ENCODE data around the gene PSMG4.

Gene PSMG4

DNA sequence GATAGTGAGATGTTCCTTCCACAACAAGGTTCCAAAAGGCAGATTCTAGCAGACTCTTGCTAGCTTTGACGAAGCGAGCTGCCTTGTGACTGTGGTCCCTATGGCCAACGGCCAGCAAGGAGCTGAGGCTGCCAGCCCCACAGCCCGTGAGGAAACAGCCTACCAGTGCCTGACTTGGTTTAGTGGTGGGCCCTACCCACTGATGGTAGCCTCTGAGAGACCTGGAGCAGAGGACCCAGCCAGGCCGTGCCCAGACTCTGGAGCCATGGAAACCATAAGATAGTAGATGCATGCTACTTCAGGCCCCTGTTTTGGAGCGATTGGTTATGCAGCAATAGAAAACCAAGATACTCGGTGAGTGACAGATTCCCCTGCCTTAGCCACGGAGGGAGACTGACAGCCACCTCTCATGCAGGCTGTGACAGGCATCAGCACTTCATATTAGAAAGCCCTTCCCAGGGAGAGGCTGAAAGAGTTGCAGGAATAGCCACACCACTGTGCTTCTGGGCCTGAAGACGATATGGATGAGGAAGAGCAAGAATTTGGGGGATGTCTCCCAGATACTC is 19.2 kb downstream of the PSMG4 start:
- no peak for DNase-seq

DNA sequence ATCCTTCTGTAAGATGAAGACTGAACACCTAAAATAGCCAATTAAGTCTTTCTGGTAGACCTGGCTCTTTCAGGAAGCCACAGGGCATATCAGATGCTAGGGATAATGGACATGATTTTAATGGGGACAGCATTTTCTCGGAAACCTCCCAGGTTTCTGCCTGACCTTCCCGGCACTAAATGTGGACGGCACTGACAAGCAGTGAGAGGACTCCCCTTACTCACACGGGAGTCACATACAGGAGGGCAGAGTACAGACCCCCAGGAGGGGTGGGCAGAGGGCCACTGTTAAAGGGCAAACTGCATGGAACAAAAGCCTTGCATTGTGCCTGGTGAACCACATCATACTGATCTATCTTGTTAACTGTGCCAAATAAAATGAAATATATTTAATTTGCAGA is 19.9 kb downstream of the PSMG4 start:
- no peak for DNase-seq

DNA sequence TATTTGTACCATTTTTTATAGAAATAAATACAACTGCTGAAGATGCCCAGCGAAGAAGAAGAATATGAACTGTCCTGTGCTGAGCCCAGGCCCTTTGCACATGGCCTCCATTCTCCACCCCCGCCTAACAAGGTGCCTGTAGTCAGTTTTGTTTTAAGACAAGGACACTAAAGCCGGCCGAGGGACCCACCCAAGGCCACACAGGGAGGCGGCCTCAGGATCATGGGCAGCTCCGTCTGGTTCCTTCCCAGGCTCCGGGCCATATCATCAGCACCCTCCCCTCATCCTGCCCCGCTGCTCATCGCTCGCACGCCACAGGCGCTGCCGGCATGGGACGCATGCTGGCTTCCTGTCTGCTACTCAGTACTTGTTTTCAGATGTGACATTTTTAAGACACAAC is 21.3 kb downstream of the PSMG4 start:
- no peak for DNase-seq

DNA sequence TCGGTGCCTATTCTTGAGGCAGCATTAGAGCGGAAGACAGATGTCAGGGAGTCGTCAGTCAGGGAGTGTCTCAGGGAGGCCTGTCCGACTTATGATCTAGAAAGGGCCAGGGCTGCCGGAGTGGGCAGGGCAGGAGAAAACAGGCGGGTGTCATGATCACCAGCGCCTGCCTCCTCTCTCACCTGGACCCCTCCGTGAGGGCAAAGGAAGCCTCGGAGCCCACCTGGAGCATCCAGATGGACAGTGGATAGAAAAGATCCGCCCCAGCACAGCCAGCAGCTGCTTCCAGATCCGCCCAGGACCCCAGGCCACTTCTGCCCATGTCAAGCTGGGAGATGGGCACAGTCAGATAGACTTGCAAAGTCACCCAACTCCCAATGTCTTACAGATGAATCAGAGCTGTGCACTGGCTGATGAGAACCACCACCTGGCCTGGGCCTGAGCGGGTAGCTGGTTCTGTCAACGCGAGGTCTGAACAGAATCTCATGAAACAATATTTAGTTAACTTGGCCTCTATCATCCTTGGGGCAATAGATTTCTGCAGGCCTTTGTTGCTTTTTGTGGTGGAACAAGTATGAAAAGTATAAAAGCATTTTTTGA is 22.2 kb downstream of the PSMG4 start:
- DNase-seq = no peak

DNA sequence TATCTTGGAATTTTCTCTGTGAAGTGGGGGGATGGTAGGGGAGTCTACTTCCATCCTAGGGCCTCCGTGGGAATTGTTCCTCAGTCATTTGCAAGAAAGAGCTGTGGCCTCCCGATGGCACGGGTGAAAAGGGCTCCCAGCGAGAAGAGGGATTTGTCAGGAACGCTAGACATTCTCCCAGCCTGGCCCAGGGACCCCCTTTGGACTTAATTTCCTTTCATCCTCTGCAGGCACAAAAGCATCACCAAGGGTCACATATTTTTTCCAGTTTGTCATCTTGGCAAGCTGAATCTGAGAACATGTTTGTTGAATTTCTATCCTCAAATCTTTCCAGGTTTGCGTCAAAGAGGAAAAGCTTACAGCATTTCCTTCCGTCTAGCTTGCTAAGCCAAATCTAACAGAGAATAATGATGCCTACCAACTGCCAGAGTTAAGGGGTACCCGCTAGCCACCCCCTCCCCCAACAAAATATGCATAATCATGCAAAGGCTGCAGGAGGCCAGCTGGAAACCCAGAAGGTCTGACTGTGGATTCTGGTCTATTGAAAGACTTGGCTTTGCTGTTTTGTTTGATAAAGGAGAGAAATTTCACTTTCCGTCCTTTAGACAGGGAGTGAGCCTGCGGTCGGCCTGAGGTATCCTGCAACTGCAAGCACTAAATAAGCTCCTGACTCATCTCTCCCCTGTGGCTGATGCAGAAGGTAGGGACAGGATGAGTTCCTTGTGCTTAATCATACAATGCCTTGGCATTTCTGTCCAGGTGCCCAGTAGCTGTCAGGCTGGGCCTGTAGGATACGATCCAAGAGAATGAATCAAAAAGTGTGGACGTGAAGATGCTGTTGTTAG is 23.1 kb downstream of the PSMG4 start:
- DNase-seq = no peak

DNA sequence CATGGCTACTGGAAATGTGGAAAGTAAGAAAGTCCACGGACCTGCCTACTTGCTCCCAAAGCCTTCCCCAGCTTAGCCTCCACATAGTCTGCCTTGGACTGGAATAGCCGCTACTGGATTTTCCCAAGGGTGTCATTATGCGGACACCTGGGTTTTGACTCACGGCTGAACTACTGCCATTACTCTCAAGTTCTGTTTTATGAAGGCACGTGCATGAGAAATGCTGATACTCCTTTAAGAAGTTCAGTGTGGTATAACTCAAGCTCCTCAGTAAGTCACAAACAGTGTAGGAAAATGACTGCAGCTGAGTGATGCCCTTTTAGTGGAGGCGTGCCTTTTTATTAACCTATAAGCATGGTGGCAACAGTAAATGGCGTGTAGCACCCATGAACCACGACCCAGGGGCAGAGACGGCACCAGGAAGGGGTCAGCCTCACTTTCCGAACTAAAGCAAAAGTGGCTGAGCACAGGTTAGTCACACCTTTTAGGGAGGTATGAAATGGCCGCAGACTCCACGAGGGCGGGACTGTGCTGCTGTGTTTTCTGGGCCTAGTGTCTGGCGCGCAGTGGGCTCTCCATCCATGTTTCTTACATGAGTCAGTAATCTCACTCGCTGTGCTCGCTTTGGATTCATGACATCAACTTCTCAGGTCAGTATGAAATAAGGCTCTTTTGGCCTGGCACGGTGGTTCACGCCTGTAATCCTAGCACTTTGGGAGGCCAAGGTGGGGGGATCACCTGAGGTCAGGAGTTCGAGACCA is 23.9 kb downstream of the PSMG4 start:
- DNase-seq = no peak

DNA sequence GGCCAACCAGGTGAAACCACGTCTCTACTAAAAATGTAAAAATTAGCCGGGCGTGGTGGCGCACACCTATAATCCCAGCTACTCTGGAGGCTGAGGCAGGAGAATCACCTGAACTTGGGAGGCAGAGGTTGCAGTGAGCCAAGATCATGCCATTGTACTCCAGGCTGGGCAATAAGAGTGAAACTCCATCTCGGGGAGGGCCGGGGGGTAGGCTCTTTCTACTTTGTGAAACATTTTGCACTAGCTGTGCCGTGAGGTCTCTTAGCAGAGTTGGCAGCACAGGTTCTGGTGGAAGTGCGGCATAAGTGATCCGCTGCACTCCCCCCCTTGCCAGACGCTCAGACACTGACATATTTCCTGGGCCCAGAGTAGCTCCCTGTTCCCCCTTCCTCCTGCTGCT is 24.5 kb downstream of the PSMG4 start:
- DNase-seq = no peak

DNA sequence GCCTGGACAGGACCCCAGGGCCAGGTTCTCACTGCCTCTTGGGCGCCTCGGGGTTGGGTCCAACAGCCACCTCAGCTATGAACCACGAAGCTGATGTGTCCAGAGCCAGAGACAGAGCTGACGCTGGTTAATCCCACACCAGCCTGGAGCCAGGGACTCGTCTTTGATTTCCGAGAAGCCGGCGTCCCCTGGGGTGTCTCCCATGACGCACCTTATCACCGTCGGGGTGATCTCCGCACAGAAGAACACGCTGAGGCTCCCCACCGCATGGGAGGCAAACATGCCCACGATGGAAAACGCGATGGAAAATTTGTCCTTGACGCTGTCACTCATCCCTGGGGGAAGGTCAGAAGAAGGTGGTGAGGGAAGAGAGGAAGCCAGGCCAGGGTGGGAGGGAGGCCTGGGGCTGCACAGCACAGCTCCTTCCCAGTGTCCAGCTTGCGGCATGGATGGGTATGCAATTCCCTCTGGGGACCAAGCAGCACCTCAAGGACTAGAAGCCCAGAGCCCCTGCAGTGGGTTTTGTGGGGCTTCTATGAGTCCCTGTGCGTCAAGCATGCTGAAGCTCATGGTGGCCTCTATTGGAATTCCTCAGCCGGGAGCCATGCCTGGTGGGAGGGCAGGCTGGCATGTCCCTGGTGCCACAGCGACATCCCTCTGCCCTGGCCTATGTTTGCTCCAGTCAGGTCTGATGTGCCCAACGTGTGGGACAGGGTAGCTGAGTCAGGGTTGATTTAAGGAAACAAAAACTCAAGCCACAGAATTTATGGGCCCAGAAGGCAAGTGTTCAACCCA is 25.1 kb downstream of the PSMG4 start:
- no peak for DNase-seq

DNA sequence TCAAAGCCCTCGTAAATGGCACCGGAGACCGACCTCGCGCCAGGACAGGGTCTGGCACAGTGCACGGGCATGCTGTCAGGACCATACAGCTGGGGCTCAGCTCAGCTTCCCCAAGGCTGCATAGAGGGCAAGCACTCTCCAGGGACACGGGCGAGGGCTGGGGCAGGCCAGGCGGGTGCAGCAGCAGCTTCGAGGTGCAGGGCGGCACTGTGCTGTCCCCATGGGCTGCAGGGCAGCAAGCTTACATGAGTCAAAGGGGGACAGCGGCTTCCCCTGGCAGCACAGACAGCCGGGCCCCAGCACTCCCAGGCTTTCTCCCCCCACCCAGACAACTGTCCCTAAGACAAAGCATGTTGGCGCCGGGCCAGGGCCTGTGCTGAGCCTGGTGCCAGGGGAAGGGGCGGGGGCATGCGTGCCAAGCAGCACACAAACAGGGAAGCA is 25.7 kb downstream of the PSMG4 start:
- no peak for DNase-seq

DNA sequence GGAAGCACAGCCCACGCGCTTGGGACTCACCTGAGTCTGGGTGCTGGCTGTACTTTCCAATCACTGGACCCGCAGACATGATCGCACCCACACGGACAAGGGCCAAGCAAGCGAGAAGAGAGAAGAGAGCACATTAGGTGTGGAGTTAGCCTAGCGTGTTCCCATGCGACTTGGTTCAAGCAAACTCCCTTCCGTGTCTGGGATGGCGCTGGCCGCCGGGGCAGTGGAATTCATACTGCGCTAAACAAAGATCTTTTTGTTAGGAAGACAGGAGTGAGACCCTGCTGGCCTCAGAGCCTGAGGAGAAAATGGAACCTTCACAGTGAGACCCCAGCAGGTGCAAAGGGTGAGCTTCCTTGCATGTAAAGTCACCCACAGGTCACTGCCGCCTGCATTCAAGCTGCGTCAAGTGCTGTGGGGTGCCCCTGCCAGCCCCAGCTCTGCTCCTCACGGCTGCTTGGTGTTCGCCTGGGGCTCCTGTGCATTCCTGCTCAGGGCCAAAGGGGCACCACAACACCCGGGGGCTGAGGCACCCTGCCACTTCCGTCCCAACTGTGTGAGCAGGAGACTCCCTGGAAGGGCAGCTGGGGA is 26.4 kb downstream of the PSMG4 start:
- DNase-seq = no peak

DNA sequence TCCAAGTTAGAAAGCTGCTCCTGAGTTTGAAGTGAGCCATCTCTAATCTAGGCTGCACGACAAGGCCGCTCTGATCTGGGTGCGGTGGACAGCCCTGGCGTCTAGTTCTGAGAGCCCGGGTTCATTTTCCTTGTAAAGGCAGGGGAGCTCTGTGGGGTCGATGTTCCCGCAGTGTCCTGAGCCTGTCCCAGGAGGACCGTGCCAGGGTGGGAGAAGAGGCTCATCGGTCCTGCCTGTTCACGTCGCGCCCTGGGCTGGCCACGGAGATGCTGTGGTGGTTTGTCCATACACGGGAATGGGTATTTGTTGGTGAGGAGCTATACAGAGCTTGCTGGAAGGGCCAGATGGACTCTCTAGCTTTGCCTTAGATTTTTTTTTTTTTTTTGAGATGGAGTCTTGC is 27.0 kb downstream of the PSMG4 start:
- no peak for DNase-seq

DNA sequence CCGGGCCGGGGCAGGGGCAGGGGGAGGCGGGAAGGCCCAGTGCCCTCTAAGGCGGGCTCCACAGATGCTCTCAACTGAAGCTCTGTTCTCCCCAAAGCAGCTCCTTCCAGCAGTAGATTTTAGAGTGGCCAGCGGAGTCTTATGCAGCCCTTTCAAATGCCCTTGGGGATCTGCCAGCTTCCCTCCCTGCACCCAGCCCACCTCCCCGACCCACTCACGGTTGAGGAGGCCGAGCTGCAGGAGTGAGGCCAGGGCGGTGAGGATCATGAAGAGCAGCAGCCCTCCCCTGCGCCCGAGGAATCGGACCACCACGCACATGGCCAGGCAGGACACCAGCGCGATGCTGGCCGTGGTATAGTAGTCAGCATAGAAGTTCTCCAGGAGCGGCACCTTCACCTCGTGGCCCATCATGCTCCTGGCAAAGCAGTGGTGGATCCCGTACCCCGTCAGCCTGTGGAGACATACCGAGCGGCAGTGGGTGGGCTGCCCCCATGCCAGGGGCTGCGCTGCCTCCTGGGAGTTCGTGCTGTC is 28.0 kb downstream of the PSMG4 start:
- no peak for DNase-seq

DNA sequence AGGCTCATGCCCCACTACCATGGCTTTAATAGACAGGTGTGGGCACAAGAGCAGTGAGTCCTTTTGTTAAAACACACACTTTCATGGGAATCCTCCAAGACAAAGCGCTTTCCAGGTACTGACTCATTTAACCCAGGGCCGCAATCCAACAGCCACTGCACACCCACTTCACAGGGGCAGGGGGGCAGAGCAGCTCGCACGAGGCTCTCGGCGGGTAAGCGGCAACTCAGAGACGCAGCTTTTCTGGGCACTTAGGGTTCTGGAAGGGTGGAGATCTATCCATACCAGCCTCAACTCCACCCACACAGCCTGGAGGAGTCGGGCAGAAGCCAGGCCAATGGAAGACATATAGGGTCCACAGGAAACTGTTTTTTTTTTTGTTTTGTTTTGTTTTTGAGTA is 28.6 kb downstream of the PSMG4 start:
- DNase-seq = no peak

DNA sequence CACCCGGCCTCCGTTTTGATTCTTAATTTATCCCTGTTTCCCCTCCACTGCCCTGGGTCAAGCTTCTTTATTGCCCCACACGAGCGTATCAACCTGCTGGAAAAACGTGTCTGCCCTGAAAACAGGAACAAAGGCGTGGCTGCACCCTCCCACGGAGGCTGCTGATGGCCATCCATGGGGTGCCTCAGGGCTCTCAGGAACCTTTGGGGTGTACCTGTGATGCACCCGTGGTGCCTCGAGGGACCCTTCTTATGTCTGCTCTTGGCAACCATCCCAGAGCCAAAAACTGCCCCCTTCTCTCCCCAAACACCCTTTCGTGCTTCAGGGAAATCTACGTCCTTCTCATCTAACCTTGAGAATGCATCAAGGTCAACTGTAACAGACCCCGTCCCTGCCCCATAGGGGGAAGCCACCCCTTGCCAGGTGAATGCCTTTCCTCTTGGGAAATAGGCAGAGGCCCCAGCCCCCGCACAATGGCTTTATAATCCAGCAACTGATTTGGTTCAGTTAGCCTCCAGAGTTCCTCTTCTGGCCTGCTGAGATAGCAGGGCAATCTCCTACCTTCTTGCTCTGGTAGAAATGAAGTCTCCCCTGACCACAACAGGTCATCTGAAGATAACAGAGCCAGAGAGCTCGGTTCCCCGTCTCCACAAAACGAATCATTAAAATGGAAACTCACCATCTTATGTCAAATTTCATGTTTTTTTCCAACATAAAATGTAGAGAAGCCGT is 29.4 kb downstream of the PSMG4 start:
- no peak for DNase-seq

DNA sequence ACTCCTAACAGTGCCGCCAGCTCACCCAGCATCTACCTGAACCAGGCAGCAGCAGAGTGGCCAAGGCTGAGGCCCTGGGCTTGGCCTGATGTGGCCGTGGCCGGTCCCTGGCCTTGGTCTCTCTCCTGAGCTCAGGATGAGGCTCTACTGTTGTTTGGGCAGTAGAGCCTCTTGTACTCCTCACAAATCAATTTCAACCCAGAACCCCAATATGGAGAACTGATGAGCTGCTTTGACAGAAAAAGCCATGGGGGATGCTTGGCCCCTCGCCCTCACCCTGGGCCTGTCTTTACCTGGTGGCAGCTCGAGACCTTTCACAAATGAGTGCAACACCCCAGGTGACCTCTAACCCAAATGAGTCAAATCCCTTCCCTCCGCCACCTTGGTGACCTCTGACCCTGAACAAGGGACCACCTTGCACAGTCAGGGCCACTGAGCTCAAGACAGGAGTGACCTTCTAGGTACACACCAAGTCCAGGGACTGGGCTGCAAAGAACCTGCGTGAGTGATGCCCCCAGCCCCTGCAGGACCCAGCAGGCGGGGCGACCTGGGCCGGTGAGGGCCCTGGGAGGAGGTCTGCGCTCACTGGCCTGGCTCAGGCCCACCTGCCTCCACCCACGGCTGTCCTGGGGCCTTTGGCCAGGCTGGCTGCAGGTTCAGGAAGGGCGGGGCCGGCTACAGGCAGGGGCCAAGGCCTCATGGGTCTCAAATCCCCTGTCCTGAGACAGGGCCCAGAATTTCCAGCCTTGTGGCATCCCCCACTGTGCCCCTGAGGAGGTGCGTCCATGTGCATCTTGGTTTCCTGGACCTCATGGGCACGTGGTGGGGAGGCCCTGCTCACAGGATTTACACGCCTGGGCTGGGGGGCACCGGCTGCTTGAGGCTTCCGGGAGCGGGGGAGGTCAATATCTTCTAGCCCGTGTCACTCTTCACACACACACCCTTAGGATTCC is 30.2 kb downstream of the PSMG4 start:
- DNase-seq = no peak

DNA sequence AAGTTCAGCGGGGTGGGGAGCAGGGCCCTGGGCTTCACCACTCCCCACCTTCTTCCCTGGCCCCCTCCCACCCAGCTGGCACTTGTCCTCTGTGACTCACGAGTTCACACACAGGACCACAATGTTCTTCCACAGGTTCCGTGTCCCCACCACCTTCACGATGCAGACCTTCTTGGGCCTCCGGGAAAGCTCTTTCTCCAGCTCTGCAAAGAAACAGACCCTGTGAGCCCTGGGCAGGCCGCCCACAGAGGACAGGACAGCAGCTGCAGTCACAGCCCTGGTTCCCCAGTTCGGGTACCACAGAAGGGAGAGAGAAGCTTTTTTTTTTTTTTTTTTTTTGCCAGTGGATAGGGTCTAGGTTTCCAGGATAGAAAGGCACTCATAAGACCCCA is 30.9 kb downstream of the PSMG4 start:
- DNase-seq = no peak

DNA sequence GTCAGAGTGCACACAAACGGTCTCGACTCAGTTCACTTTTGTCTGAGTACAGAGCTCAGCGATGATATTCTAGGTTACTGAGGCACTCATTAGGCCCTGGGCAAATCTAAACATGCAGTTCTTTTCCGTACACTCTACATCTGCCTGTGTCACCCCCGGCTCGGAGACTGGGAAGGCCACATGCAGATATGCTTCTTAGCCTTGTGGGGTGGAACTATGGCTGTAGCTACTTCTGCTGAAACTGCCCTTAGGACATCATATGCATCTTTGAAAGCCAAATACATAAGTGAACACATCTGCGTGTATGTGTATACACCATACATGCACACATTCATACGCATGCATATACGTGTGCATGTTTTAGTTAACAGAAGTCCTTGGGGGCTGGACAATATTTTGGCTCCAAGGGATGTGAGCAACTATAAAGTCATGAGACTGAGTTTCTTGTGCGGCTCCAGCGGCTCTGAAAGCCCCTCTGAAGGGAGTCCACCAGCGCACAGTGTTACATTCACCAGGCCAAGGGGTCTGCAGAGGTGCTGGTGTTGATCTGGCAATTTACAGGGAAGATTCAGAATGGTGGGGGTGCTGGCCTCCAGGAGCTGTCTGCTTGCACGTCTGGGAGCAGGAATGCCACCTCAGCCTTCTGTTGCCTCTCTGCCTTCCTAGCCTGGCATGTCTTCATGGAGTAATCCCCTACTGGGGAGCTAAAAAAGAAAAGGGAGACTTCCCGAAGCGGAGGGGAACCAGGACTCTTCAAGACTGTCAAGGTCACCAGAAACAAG is 31.6 kb downstream of the PSMG4 start:
- no peak for DNase-seq

DNA sequence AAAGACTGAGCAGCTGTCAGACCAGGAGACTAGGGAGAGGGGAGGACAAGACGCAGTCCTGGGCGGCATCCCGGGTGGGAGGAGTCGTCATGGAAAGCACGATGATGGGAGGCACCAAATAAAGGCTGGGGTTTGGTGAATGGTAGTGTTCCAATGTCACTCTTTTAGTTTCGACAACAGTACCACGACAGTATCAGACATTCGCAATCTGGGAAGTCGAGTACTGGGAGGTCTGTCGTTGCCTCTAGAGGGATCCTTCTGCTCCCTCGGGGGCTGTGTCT is 32.1 kb downstream of the PSMG4 start:
- DNase-seq = no peak

DNA sequence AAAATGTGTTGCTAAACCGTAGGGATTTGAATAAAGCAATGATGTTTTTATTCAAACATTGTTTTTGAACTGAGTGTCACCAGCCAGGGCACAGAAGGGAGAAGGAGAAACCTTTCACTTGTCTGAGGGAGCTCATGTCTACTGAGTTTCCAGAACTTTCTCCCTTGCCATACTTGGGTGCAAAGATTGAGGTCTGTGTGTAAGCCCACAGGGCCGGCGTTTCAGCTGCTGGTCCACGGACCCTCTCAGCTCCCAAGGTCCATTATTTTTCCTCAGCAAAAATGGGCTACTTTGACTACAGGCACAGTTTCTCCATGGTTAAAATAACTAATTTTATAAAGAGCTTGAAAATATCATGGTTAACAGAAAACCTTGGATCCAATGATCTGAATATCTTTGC is 32.6 kb downstream of the PSMG4 start:
- DNase-seq = no peak

DNA sequence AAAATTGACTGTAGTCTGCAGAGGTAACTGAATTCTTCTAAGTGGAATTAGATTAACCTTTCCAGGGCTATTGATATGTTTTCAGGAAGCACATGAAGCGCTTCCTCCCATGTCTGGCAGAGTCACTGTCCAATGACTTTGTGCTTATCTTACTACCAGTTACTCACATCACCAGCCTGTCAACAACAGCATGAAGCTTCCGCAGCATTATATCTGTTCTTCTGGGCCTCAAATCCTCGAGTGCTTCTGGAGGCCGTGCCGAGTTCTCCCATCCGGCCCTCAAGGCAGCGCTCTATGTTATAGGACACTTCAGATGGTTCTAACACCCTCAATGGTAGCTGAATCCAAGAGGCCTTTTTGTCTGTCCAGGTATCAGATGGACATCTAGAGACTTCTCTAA is 33.2 kb downstream of the PSMG4 start:
- DNase-seq = no peak
